Left kidney (tissue), 2 donors: ENCODE data around the gene HSPBP1. TPM values are rescaled to one million over a fixed set of nuclear protein-coding genes. Genes with fewer than 3 reads are reported as not detected.

Experiments used
- DNase-seq: peaks from one replicate; pipeline ENCODE4 v3.0.0-alpha.2; 2013
- polyA plus RNA-seq: library from polyadenylated mRNA; unstranded; fragments of 120-200 nt; gene quantifications from one replicate; pipeline ENCODE4 v1.2.1, GENCODE V29; 2013; ENCODE audit not compliant: insufficient read length

HSPBP1 gene
- polyA plus RNA-seq, 1 donor = 24.0 TPM

GRCh38 chr19:55220525-55220924 lies 59.4 kb downstream of the HSPBP1 start:
- no peak for DNase-seq

GRCh38 chr19:55216461-55217198 lies 63.3 kb downstream of the HSPBP1 start:
- DNase-seq = peak; percentile 78

GRCh38 chr19:55213547-55213946 lies 66.4 kb downstream of the HSPBP1 start:
- no peak for DNase-seq

- DNase-seq = no peak
Measured at GRCh38 chr19:55212447-55212846, 67.5 kb downstream of the HSPBP1 start.

Other genes with a start within 250 kb of the HSPBP1 start
- 0.35 TPM for gene GP6, start 241.8 kb downstream of the HSPBP1 start, polyA plus RNA-seq
- 22.0 TPM for gene RDH13, start 217.0 kb downstream of the HSPBP1 start, polyA plus RNA-seq
- 56.7 TPM for gene EPS8L1, start 204.2 kb downstream of the HSPBP1 start, polyA plus RNA-seq
- gene PPP1R12C, start 162.5 kb downstream of the HSPBP1 start, polyA plus RNA-seq = 68.6 TPM
- gene TNNT1, start 130.9 kb downstream of the HSPBP1 start, polyA plus RNA-seq = 3.8 TPM
- 3.3 TPM for gene TNNI3, start 122.4 kb downstream of the HSPBP1 start, polyA plus RNA-seq
- 7.5 TPM for gene DNAAF3, start 113.5 kb downstream of the HSPBP1 start, polyA plus RNA-seq
- 0.30 TPM for gene SYT5, start 99.8 kb downstream of the HSPBP1 start, polyA plus RNA-seq
- gene PTPRH, start 70.6 kb downstream of the HSPBP1 start, polyA plus RNA-seq = 0.07 TPM
- 2.8 TPM for gene TMEM86B, start 51.3 kb downstream of the HSPBP1 start, polyA plus RNA-seq
- gene PPP6R1, start 21.1 kb downstream of the HSPBP1 start, polyA plus RNA-seq = 46.0 TPM
- gene BRSK1, start 3.9 kb upstream of the HSPBP1 start, polyA plus RNA-seq = 14.7 TPM
- gene TMEM150B, start 45.2 kb upstream of the HSPBP1 start, polyA plus RNA-seq = 1.5 TPM
- 24.4 TPM for gene KMT5C, start 59.8 kb upstream of the HSPBP1 start, polyA plus RNA-seq
- gene COX6B2, start 74.6 kb upstream of the HSPBP1 start, polyA plus RNA-seq = 0.78 TPM
- gene GARIN5B, start 83.2 kb upstream of the HSPBP1 start, polyA plus RNA-seq = 0.17 TPM
- 1.4 TPM for gene IL11, start 90.4 kb upstream of the HSPBP1 start, polyA plus RNA-seq
- gene TMEM190, start 96.7 kb upstream of the HSPBP1 start, polyA plus RNA-seq = 0.48 TPM
- 0.32 TPM for gene TMEM238, start 104.2 kb upstream of the HSPBP1 start, polyA plus RNA-seq
- gene RPL28, start 105.8 kb upstream of the HSPBP1 start, polyA plus RNA-seq = 746 TPM
- gene UBE2S, start 127.7 kb upstream of the HSPBP1 start, polyA plus RNA-seq = 43.7 TPM
- 0.20 TPM for gene SHISA7, start 163.2 kb upstream of the HSPBP1 start, polyA plus RNA-seq
- gene ISOC2, start 181.5 kb upstream of the HSPBP1 start, polyA plus RNA-seq = 30.1 TPM
- not detected for gene C19orf85, start 184.6 kb upstream of the HSPBP1 start, polyA plus RNA-seq
- 2.4 TPM for gene ZNF628, start 196.5 kb upstream of the HSPBP1 start, polyA plus RNA-seq
- 36.8 TPM for gene NAT14, start 205.1 kb upstream of the HSPBP1 start, polyA plus RNA-seq
- gene SSC5D, start 208.3 kb upstream of the HSPBP1 start, polyA plus RNA-seq = 1.1 TPM